HG03342 (cell line): Measurements from ENCODE around the gene TMEM229A.
"Not testable (repeated sequence)": the region's sequence is repeated elsewhere in the genome, so short reads cannot be mapped to it uniquely, and the experiment has no call there.

ENCODE experiments used
- ATAC-seq: cut with Tn5 transposase; IDR thresholded peaks from one replicate; pipeline ENCODE4 v1.9.1; 2021; ENCODE audit warnings: mild to moderate bottlenecking, moderate library complexity; ENCODE audit not compliant: unreplicated experiment

Gene TMEM229A

DNA sequence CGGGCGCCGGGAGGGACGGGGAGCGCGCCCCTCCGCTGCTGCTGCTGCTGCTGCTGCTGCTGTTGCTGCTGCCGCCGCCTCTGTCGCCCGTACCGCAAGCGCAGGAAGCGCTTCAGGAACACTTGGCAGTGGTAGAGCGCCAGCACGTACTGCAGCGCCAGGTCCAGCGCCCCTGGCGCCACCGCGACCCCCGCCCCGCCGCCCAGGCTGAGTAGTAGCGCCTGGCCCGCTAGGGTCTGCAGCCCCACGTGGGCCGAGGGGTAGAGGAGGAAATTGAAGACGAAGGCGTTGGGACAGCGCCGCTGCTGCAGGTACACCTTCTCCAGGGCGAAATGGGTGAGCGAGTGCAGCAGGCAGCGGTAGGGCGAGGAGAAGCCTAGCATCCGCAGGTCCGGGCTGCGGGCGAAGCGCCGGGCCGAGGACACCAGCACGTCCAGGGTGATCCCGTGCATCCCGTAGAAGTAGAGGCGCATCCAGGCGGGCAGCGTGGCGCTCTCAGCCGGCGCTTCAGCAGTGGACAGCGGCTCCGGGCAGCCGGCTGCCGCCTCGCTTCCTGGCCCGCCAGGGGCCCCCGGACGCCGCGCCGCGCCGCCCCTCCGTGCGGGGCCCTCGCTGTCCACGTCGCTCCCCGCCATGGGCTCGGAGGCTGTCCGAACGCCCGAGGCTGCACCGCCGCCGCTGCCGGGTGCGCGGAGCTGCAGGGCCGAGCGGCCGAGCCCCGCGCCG is at the start of gene TMEM229A:
TMEM229A (minus strand) TSS at position 699 of the 726 bp plus-strand sequence; CDS start at position 635, 64 bp downstream.
- no peak for ATAC-seq

DNA sequence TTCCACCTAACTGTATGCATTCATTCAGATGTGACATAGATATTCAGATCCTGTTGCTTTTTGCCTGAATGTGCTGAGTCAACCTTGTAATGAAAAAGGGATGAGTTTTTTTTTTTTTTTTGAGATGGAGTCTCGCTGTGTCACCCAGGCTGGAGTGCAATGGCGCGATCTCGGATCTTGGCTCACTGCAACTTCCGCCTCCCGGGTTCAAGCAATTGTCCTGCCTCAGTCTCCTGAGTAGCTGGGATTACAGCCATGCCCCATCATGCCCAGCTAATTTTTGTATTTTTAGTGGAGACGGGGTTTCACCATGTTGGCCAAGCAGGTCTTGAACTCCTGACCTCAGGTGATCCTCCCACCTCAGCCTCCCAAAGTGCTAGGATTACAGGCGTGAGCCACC is 49.4 kb upstream of the TMEM229A start:
- not testable (repeated sequence) for ATAC-seq

DNA sequence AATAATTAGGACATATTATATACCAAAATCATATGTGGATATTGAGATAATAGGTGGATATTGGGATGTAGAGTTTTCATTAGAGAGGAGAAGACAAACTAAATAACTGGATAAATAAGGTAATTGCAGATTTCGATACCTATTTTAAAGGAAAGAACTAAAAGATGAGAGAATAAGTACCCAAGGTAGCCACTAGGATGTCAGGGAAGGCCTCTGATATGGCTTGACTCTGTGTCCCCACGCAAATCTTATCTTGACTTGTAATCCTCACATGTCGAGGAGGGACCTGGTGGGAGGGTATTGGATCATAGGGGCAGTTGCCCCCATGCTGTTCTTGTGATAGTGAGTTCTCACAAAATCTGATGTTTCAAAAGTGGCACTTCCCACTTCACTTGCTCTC is 44.7 kb upstream of the TMEM229A start:
- no peak for ATAC-seq

DNA sequence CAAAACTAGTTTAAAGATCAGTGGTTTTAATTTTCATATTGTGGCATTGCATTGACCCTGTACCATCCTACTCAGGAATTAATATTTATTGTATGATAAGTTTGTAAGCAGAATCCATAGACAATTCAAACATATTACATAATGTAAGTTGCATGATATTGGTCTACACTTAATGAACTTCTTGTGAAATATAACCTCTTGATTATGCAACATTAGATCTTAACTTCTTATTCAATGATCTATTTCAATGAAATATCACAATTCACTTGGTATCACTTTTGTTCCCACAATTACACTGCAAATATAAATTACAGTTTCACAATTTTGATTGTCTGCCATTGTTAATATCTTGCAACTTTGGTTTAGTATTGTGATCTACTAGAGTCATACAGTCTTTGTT is 44.0 kb upstream of the TMEM229A start:
- ATAC-seq, result no peak

DNA sequence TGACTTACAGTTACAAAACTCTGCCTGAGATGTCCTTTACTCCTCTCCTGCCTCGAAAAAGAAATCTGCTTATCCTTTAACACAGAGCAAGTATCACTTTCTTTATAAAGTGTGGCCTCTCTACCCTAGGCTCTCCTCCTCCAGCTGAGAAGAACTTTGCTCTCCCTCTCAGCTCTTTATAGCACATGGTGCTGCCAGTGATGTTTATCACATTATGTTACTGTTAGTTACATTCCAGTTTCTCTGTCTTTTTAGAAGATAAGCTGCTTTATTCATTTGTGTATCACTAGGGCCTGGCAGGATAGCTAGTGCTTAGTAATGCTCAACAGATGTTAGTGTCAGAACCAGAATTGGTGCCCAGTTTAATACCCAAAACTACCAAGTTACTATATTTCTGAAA is 41.1 kb upstream of the TMEM229A start:
- no peak for ATAC-seq

DNA sequence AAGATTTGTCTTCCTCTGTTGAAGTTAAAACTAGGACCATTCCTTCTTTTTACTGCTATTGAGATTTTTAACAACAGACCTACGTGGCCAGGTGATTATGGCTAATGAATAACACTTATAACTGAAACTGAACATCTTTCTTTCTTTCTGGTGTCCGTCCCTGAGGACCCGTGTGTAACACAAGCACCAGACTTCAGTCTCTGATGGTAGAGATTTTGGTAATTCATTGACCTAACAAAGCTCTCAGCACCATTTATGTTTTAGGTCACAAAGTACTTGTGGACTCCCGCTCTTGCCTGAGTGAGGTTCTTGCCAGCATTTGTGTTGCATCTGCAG is 40.4 kb upstream of the TMEM229A start:
- ATAC-seq, result peak; percentile 55

DNA sequence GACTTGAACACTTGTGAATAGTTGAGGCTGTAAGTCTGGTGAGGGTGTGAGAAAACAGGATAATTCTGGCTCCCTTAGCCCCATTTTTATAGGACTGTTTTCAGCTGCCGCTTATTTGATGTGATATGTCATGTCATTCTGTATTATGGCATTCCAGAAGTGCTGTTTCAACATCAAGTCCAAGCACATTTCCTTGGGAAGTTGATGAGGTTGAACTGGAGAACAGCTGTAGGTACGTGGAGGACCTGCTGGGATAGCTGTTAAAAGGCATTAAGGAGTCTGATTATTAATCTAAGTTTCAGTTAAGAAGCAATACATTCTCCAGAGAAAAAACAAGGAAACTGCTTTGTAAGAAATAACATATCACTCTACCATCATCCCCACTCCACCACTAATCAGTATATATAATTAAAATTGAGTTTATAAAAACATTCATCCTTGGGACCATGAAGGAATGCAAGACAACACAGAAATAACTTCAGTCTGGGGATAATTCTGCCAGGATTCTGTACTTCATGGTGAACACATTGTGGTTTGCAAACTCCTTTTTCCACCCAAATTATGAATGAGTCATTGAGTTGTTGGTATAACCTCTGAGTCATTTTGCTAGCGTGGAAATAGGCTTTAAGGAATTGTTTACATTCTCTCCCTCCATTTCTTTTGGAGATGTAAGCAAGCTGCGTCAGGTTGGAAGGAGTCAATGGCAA is 39.9 kb upstream of the TMEM229A start:
- ATAC-seq, result peak; percentile 31

DNA sequence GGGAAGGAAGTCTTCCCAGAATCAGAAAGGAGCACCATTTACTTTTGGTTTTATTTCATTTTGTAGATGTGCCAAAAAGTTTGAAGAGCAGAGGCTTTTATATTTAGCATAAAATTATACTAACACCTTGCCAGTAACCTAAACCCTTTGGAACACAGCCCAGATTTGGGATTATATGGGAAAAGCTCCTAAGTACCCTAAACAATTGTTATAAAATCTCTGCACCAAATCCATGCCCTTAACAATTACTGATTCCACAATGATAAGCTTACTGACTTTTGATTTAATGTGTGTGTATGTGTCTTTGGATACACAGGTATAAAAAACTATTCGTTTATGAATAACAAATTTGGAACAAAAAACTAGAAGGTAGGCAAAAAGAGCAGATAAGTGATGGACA is 39.0 kb upstream of the TMEM229A start:
- no peak for ATAC-seq

DNA sequence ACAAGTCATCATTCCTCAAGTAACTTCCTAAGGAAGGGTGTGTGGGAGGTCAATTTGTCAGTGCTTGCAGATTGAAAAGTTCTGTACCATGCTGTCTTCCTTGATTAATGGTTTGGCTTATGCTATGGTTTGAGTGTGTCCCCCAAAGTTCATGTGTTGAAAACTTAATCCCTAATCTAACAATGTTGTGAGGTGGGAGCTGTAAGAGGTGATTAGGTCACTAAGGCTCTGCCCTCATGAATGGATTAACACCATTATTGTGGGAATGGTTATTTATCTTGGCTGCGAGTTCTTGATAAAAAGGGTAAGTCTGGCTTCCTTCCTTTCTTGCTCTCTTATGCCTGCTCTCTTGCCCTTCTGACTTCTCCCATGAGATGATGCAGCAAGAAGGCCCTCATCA is 29.3 kb upstream of the TMEM229A start:
- no peak for ATAC-seq

DNA sequence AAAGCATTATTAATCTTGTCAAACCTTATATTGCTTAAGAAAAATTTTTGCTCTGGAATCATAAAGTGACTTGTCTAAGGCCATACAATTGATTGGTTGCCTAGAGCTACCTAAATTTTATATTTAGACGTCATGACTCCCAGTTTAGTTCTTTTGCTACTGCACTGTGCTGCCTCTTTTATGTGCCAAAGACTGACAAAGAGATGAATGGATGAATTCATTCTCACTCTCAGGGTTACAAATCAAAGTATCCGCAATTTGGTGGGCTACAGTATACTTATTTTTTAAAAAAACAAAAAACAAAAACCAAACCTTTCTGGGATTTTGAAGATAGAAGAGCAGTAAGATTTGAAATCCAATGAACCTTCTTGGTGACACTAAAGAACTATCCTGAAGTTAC is 27.7 kb upstream of the TMEM229A start:
- no peak for ATAC-seq

DNA sequence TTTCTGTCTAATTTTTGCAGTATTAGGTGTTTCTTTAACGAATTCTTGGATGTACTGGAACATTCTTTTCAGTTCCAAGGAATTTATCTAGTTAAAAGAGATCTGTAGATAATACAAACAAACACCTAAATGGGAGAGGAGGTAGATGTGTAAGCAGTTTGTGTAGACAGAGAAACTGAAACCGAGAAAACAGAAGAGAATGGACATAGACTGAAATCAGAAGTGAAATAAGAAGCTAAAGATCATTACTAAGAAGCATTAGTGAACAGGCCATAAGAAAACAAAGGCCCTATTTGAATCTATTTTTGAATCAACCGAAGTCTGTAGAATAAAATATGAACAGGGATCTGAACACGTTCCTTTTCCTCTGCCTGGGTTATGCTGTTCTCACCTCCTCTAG is 26.5 kb upstream of the TMEM229A start:
- ATAC-seq, result peak; percentile 100

DNA sequence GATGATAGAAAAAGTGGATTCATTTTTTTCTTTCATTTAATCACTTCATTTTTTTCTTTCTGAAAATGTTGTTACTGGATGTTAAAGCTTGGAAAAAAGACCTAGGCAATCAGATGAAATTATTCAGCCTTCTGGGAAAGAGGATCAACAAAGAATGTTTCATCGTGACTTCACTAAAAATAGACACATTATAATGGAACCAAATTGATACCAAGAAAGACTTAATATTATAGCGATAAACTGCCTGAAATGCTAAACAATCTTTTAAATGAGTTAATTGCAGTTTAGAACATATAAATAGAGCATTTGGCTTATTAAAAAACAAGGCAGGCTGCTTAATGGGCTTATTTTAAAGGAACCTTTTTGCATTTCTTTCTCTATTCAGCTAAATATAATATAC is 25.6 kb upstream of the TMEM229A start:
- ATAC-seq, result no peak

DNA sequence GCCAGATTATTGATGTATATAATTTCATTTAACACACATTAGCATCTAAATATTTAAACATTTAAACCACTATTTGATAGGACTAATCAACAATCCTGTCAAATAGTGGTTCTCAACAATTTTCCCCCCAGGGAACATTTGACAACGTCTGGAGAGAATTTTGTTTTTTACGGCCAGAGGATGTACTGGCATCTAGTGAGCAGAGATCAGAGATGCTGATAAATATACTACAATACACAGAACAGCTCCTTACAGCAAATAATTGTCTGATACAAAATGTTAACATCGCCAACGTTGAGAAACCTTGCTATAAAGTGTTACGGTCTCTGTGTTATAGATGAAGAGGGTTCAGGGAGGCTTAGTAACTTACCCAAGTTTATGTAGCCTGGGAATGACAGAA is 25.0 kb upstream of the TMEM229A start:
- ATAC-seq, result no peak

DNA sequence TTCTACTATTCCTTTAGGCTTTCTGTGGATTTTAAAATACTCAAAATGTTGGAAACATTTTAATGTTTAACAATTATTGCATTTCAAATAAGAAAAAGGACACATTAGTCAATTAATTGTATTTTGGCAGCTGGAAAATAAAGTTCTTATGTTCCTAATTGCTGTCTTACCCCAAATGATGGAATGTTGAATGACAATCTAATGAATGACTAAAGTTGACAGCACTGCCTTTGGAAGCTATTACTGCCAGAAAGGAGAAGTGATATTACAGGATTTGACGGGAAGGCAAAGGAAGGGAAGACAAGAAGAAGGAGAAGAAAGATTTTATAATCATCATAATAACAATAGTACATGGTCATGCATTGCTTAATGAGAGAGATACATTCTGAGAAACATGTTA is 23.4 kb upstream of the TMEM229A start:
- ATAC-seq, result no peak

DNA sequence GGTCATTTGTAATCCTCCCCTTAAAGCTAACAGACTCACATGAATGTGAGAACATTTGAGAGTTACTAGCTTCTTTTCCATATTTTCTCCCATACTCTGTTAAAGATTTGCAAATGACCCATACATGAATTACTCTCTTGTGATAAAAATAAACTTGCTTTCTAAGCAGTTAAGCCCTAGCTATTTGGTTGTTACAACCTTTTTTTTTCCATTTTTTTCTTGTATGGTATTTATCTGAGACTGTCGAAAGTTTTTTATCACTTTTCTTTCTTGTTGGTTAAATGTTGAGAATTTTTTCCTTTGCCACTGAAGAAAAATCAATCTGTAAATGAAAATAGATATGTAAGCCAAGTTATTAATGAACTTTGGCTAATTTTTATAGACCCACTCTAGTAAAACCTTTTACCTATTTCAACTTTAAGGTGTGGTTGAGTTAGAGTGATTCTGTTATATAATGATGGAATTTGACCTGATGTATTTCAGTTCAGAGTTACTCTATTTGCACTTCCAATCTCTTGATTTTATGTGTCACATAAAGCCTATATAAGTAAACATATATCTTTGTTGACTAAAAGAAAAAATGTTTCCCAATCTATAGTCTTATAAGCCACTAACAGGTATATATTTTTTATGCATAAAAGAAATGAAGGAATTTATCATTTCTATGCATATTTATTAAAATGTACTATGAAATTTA is 19.0 kb upstream of the TMEM229A start:
- ATAC-seq, result no peak

DNA sequence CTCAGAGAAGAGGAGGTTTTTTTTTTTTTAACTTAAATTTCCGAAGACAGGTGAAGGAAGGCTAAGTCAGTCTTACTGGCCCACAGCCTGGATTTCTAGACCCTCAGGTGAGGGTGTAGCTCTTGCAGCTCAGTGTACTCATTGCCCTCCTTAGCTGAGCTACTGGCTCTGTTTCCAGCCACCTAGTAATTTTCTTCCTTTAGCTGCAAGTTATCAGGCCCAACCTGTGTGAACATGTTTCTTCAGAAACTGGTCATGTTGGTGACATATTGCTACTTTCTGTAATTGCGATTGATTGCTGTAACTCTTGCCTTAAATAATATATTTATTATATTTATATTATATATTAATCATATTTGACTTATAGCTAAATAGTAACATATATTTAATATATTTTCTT is 10.0 kb upstream of the TMEM229A start:
- ATAC-seq, result no peak

DNA sequence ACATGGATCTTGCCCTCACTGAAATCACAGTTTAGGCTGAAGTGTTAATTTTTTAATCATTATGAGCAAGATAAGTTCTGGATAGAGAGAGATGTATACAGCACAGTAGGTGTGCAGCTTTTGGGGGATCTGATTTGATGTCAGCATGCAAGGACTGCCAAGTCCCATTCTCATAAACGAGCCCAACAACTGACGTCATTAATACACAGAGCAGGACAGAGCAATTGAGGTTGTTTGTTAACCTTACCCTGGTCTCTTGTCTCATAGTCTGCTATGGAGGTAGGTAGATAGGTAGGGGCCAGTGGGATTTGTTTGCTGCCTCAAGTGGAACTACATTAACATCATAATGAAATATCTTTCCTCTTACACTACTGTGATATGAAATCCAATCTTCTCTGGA is 8.6 kb upstream of the TMEM229A start:
- no peak for ATAC-seq

DNA sequence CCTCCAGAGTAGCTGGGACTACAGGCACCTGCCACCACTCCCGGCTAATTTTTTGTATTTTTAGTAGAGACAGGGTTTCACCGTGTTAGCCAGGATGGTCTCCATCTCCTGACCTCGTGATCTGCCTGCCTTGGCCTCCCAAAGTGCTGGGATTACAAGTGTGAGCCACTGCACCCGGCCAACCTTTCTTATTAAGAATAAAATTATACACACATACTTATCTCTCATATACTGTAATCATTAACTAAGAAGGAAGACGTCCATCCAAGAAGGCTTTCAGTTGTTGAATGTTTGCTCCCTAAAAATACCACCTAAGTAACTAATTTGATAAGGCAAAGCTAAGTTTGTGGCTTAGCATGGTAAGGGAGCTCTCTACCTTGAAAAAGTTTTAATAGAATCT is 5.0 kb upstream of the TMEM229A start:
- not testable (repeated sequence) for ATAC-seq

DNA sequence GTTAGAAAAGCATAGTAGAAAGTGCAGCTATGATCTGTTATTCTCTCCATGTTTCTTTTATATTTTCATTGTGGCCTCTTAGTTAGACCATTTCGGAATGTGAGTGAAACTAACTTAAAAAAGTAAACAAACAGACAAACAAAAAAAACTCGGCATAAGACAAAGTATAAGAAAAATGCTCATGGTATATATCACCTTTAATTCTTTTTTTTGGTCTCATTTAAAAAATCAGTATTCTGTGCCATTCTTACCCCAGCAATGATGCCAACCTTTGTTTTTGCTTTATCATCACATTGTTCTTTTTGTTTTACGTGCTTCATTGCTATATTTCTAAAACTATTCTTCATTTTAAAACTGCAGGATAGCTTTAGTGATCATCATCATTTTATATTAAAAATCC is 2.8 kb upstream of the TMEM229A start:
- ATAC-seq, result no peak

DNA sequence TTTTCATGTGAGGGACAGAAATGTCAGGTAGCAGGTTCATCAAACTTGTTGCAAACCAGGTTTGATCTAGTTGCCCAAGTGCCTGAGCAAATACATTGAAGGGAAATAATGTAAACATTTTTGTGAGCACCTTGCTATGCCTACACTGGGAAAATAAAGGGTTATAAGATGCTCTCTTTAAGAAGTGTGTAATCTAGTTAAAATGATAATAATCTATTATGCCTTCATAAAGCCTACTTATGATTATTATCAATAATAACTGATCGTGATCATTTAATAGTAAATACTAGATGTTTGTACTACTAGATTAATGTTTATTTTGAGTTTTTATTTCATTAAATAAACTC is 1.9 kb upstream of the TMEM229A start:
- ATAC-seq, result no peak

DNA sequence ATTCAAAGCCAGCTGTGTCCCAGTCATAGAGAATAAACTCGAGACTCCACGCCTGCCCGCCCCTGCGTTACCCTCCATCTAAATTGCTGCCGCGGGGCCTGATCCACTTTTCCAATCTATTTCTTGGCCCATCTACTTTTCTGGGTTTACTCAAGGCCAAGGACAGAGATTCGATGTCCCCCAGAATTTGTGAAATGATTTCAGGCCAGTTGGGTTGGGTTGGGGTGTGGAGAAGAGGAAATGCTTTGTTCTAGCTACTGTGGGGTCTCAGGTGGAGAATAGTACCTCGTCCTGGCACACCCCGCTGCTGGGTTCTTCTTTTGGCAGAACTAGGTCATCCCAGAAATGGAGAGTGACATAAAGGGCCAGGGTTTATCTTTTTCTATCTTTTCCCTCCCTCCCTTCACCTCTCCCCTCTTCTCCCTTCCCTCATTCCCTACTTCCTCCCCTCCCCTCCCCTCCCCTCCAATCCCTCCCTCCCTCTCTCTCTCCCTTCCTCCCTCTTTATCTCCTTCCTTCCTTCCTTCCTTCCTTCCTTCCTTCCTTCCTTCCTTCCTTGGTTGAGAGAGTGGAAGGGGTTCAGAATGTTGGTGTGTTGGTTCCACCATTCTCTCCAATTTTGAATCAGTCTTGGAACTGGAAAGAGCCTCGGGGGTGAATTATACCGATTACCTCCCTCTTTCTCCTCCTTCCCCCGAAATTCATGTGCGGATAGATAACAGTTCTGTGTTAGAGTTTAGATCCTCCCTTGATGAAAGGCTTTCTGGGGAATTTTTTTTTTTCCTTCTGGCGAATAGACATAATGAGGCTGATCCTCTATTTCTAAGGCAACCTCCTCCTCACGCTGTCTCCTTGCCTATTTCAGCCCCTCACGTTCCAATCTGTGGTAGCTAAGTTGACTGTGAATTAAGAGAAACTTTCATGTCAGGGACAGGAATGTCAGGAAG is 1.2 kb upstream of the TMEM229A start:
- no peak for ATAC-seq
